HEK293 (cell line): ENCODE results near the gene REEP2.
"Not testable (repeated sequence)": the region's sequence is repeated elsewhere in the genome, so short reads cannot be mapped to it uniquely, and the experiment has no call there.

ENCODE experiments used
- CTCF ChIA-PET: fragments of 350-600 bp; formaldehyde crosslinking; extraction: SDS; loops from one replicate; lab custom pipeline; 2021; ENCODE audit warnings: antibody characterized with exemption; lab: Yijun Ruan, JAX
- POLR2A ChIA-PET: fragments of 300-600 bp; formaldehyde crosslinking; extraction: SDS; loops from one replicate; lab custom pipeline; 2020; ENCODE audit warnings: antibody characterized with exemption, inconsistent platforms; lab: Yijun Ruan, JAX
- H3K27ac ChIP-seq: fragments of 200-500 bp; sonication (Bioruptor generic); 2 replicates; pipeline ENCODE4 v1.5.1; 2014; ENCODE audit warnings: low read depth, low read length, control low read depth, inconsistent platforms; ENCODE audit errors: extremely low read depth
- H3K36me3 ChIP-seq, 2 experiments: fragments of 200-500 bp in 1 of 2; sonication (Bioruptor generic) in 1 of 2; 1 replicate in 1 of 2; 2 replicates in 1 of 2; pipeline ENCODE4 v1.5.1; 2014 to 2017; ENCODE audit warnings: inconsistent platforms in 2 of 2, low read length in 2 of 2; ENCODE audit not compliant: control insufficient read depth in 2 of 2, insufficient read depth in 1 of 2
- H3K4me1 ChIP-seq: fragments of 200-500 bp; sonication (Bioruptor generic); 2 replicates; pipeline ENCODE4 v1.5.1; 2014; ENCODE audit warnings: mild to moderate bottlenecking, low read length, inconsistent platforms; ENCODE audit not compliant: control insufficient read depth, insufficient read depth
- H3K4me3 ChIP-seq: 2 replicates; pipeline ENCODE4 v1.5.1; 2011; ENCODE audit warnings: low read depth, mild to moderate bottlenecking, control low read depth, low read length, moderate library complexity
- H3K9me3 ChIP-seq: fragments of 200-500 bp; sonication (Bioruptor generic); 2 replicates; pipeline ENCODE4 v1.5.1; 2014; ENCODE audit warnings: low read depth, low read length, inconsistent platforms; ENCODE audit not compliant: control insufficient read depth, insufficient read depth
- GFI1B ChIP-seq: fragments of 450-650 bp; formaldehyde crosslinking; IDR thresholded peaks from 2 replicates; pipeline ENCODE4 v1.5.1; 2016; ENCODE audit warnings: missing biosample characterization, missing genetic modification characterization
- INSM2 ChIP-seq: fragments of 450-650 bp; formaldehyde crosslinking; IDR thresholded peaks from 2 replicates; pipeline ENCODE4 v1.5.1; 2016; ENCODE audit warnings: missing biosample characterization, missing genetic modification characterization
- KLF1 ChIP-seq: fragments of 450-650 bp; formaldehyde crosslinking; IDR thresholded peaks from 2 replicates; pipeline ENCODE4 v1.5.1; 2016; ENCODE audit warnings: missing biosample characterization, missing genetic modification characterization
- KLF10 ChIP-seq: fragments of 450-650 bp; IDR thresholded peaks from 2 replicates; pipeline ENCODE4 v1.5.1; 2018; ENCODE audit warnings: missing biosample characterization, mild to moderate bottlenecking, missing genetic modification characterization
- ZFP41 ChIP-seq: fragments of 450-650 bp; formaldehyde crosslinking; IDR thresholded peaks from 2 replicates; pipeline ENCODE4 v1.5.1; 2016; ENCODE audit warnings: missing biosample characterization, missing genetic modification characterization, borderline replicate concordance
- ZNF132 ChIP-seq: fragments of 450-650 bp; formaldehyde crosslinking; IDR thresholded peaks from 2 replicates; pipeline ENCODE4 v1.5.1; 2017; ENCODE audit warnings: missing biosample characterization, missing genetic modification characterization, borderline replicate concordance
- ZNF174 ChIP-seq: fragments of 450-650 bp; formaldehyde crosslinking; IDR thresholded peaks from 2 replicates; pipeline ENCODE4 v1.5.0; 2017; ENCODE audit warnings: missing biosample characterization, mild to moderate bottlenecking, missing genetic modification characterization
- ZNF175 ChIP-seq: fragments of 450-650 bp; formaldehyde crosslinking; IDR thresholded peaks from 2 replicates; pipeline ENCODE4 v1.5.1; 2016; ENCODE audit warnings: missing biosample characterization, missing genetic modification characterization
- ZNF223 ChIP-seq: fragments of 450-650 bp; formaldehyde crosslinking; IDR thresholded peaks from 2 replicates; pipeline ENCODE4 v1.5.1; 2016; ENCODE audit warnings: missing biosample characterization, missing genetic modification characterization
- ZNF449 ChIP-seq: fragments of 450-650 bp; formaldehyde crosslinking; IDR thresholded peaks from 2 replicates; pipeline ENCODE4 v1.5.1; 2017; ENCODE audit warnings: missing biosample characterization, mild to moderate bottlenecking, missing genetic modification characterization, moderate library complexity
- ZNF558 ChIP-seq: fragments of 450-650 bp; formaldehyde crosslinking; IDR thresholded peaks from 2 replicates; pipeline ENCODE4 v1.5.1; 2016; ENCODE audit warnings: missing biosample characterization, missing genetic modification characterization
- ZNF600 ChIP-seq: fragments of 450-650 bp; formaldehyde crosslinking; IDR thresholded peaks from 2 replicates; pipeline ENCODE4 v1.5.1; 2016; ENCODE audit warnings: missing biosample characterization, missing genetic modification characterization
- ZSCAN30 ChIP-seq: fragments of 450-650 bp; IDR thresholded peaks from 2 replicates; pipeline ENCODE4 v1.5.1; 2018; ENCODE audit warnings: missing biosample characterization, mild to moderate bottlenecking, missing genetic modification characterization, moderate library complexity
- TF ChIP-seq, protein P1 (sequence below): fragments of 450-650 bp; formaldehyde crosslinking; IDR thresholded peaks from 2 replicates; pipeline ENCODE4 v1.5.1; 2016; ENCODE audit warnings: missing biosample characterization, missing genetic modification characterization, borderline replicate concordance
- TF ChIP-seq, protein P2 (sequence below): fragments of 450-650 bp; formaldehyde crosslinking; IDR thresholded peaks from 2 replicates; pipeline ENCODE4 v1.5.1; 2016; ENCODE audit warnings: missing biosample characterization, missing genetic modification characterization, low read depth
- TF ChIP-seq, protein P3 (sequence below): fragments of 450-650 bp; formaldehyde crosslinking; IDR thresholded peaks from 2 replicates; pipeline ENCODE4 v1.5.1; 2016; ENCODE audit warnings: missing biosample characterization, missing genetic modification characterization

REEP2 gene

GRCh38 chr5:138471052-138471361, 32.1 kb downstream of the REEP2 start:
- Histone ChIP-seq H3K4me3 (no peak overlapping the region), H3K36me3 (peaks cover 0 to 8% of the 10 kb centered on the region in 2 experiments; a peak in 1 of 3 replicates)
- no peak for TF ChIP-seq ZNF558
- TF ChIP-seq ZNF449 (tag by site-specific recombination) = no peak
- TF ChIP-seq, protein P1, sequence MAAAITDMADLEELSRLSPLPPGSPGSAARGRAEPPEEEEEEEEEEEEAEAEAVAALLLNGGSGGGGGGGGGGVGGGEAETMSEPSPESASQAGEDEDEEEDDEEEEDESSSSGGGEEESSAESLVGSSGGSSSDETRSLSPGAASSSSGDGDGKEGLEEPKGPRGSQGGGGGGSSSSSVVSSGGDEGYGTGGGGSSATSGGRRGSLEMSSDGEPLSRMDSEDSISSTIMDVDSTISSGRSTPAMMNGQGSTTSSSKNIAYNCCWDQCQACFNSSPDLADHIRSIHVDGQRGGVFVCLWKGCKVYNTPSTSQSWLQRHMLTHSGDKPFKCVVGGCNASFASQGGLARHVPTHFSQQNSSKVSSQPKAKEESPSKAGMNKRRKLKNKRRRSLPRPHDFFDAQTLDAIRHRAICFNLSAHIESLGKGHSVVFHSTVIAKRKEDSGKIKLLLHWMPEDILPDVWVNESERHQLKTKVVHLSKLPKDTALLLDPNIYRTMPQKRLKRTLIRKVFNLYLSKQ (tag by site-specific recombination) = no peak
- TF ChIP-seq KLF1 (tag by site-specific recombination) = no peak
- no peak for TF ChIP-seq INSM2 (tag by site-specific recombination)
- no peak for TF ChIP-seq GFI1B (tag by site-specific recombination)
- TF ChIP-seq KLF10 = no peak
- TF ChIP-seq ZNF600 (tag by site-specific recombination) = no peak
- no peak for TF ChIP-seq ZSCAN30 (tag by site-specific recombination)
- no peak for TF ChIP-seq ZNF175 (tag by site-specific recombination)
- no peak for TF ChIP-seq ZFP41 (tag by site-specific recombination)
- TF ChIP-seq, all 188 proteins: peak for 0
- H3K9me3 ChIP-seq = no peaks in the 10 kb centered on the region
- CTCF ChIA-PET = interaction anchor here (0.6 to 1.1 kb wide), 3 partner anchors 21 to 292 kb away, joined by 3 to 6 read pairs (median 3); partner anchors contain the start of gene KIF20A
- H3K27ac ChIP-seq = no peak overlapping the region
- H3K4me1 ChIP-seq = no peaks in the 10 kb centered on the region
- POLR2A ChIA-PET = no interaction called here

GRCh38 chr5:138472353-138472752, 33.5 kb downstream of the REEP2 start:
- TF ChIP-seq, protein P2, sequence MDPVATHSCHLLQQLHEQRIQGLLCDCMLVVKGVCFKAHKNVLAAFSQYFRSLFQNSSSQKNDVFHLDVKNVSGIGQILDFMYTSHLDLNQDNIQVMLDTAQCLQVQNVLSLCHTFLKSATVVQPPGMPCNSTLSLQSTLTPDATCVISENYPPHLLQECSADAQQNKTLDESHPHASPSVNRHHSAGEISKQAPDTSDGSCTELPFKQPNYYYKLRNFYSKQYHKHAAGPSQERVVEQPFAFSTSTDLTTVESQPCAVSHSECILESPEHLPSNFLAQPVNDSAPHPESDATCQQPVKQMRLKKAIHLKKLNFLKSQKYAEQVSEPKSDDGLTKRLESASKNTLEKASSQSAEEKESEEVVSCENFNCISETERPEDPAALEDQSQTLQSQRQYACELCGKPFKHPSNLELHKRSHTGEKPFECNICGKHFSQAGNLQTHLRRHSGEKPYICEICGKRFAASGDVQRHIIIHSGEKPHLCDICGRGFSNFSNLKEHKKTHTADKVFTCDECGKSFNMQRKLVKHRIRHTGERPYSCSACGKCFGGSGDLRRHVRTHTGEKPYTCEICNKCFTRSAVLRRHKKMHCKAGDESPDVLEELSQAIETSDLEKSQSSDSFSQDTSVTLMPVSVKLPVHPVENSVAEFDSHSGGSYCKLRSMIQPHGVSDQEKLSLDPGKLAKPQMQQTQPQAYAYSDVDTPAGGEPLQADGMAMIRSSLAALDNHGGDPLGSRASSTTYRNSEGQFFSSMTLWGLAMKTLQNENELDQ (tag by site-specific recombination) = no peak
- TF ChIP-seq, protein P3, sequence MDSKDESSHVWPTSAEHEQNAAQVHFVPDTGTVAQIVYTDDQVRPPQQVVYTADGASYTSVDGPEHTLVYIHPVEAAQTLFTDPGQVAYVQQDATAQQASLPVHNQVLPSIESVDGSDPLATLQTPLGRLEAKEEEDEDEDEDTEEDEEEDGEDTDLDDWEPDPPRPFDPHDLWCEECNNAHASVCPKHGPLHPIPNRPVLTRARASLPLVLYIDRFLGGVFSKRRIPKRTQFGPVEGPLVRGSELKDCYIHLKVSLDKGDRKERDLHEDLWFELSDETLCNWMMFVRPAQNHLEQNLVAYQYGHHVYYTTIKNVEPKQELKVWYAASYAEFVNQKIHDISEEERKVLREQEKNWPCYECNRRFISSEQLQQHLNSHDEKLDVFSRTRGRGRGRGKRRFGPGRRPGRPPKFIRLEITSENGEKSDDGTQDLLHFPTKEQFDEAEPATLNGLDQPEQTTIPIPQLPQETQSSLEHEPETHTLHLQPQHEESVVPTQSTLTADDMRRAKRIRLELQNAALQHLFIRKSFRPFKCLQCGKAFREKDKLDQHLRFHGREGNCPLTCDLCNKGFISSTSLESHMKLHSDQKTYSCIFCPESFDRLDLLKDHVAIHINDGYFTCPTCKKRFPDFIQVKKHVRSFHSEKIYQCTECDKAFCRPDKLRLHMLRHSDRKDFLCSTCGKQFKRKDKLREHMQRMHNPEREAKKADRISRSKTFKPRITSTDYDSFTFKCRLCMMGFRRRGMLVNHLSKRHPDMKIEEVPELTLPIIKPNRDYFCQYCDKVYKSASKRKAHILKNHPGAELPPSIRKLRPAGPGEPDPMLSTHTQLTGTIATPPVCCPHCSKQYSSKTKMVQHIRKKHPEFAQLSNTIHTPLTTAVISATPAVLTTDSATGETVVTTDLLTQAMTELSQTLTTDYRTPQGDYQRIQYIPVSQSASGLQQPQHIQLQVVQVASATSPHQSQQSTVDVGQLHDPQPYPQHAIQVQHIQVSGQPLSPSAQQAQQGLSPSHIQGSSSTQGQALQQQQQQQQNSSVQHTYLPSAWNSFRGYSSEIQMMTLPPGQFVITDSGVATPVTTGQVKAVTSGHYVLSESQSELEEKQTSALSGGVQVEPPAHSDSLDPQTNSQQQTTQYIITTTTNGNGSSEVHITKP (tag by site-specific recombination) = 0 out of 2 replicates have a peak, but pooled peaks have one; percentile 44
- no peak for TF ChIP-seq ZNF223 (tag by site-specific recombination)
- TF ChIP-seq ZNF174 = no peak
- no peak for TF ChIP-seq ZNF132 (tag by site-specific recombination)
- H3K4me3 ChIP-seq = no peak overlapping the region
- no peaks in the 10 kb centered on the region for H3K9me3 ChIP-seq
- no peaks in the 10 kb centered on the region for H3K4me1 ChIP-seq
- peaks cover 0 to 3% of the 10 kb centered on the region in 2 experiments; a peak in 1 of 3 replicates for H3K36me3 ChIP-seq
- POLR2A ChIA-PET = no interaction called here
- CTCF ChIA-PET = interaction anchor here (1.1 kb wide), 1 partner anchor 75 kb away, joined by 3 read pairs; no protein-coding TSS in a partner anchor
- no peak overlapping the region for H3K27ac ChIP-seq

GRCh38 chr5:138473151-138473550, 34.3 kb downstream of the REEP2 start:
- H3K4me3 ChIP-seq, H3K36me3 ChIP-seq, POLR2A ChIA-PET, H3K27ac ChIP-seq, H3K9me3 ChIP-seq, H3K4me1 ChIP-seq: not testable (repeated sequence)
- CTCF ChIA-PET = interaction anchor here (0.7 to 1.1 kb wide), 2 partner anchors 39 to 75 kb away, joined by 3 read pairs; no protein-coding TSS in a partner anchor
